SK-N-MC (cell line): ENCODE data around the gene TAF4.

Experiments used
- EZH2 ChIP-seq: fragments of 200-600 bp; sonication (generic); IDR thresholded peaks from one replicate; pipeline ENCODE4 v1.6.1; 2017; ENCODE audit warnings: antibody characterized with exemption
- FOXP2 ChIP-seq: optimal IDR thresholded peaks from 2 replicates; pipeline ENCODE3; 2011; ENCODE audit warnings: mild to moderate bottlenecking, moderate library complexity; ENCODE audit not compliant: insufficient read depth; ENCODE audit errors: extremely low read length, control extremely low read depth
- POLR2AphosphoS5 ChIP-seq: IDR thresholded peaks from 2 replicates; pipeline ENCODE4 v1.6.1; 2012; ENCODE audit warnings: mild to moderate bottlenecking, low read depth, low read length, borderline replicate concordance

- TF ChIP-seq EZH2 (no peak), FOXP2 (no peak), POLR2AphosphoS5 (no peak)
These were observed 128.3 kb downstream of the TAF4 start for GRCh38 chr20:61937146-61937962.
